ACC112 (cell line): ENCODE measurements around the gene PHF2.

Experiments
- H2AFZ ChIP-seq: fragments of 200-600 bp; sonication (generic); one replicate; pipeline ENCODE4 v1.6.0; 2017; ENCODE audit warnings: antibody characterized with exemption, low read length; ENCODE audit not compliant: unreplicated experiment
- H3K27ac ChIP-seq: fragments of 200-600 bp; sonication (generic); 2 replicates; pipeline ENCODE4 v1.5.1; 2014; ENCODE audit warnings: low read depth, mild to moderate bottlenecking, antibody characterized with exemption, low read length, moderate library complexity
- H3K27me3 ChIP-seq: fragments of 200-600 bp; sonication (generic); 2 replicates; pipeline ENCODE4 v1.6.1; 2014; ENCODE audit warnings: mild to moderate bottlenecking, antibody characterized with exemption, low read length, moderate library complexity, mixed read lengths; ENCODE audit not compliant: insufficient read depth
- H3K36me3 ChIP-seq: fragments of 200-600 bp; sonication (generic); 2 replicates; pipeline ENCODE4 v1.6.1; 2016; ENCODE audit warnings: mild to moderate bottlenecking, antibody characterized with exemption, low read length, moderate library complexity, mixed read lengths; ENCODE audit not compliant: insufficient read depth
- H3K4me1 ChIP-seq: fragments of 200-600 bp; sonication (generic); one replicate; pipeline ENCODE4 v1.6.1; 2016; ENCODE audit warnings: low read length, mixed read lengths; ENCODE audit not compliant: insufficient read depth, unreplicated experiment, control insufficient read depth
- H3K4me3 ChIP-seq: fragments of 200-600 bp; sonication (generic); 2 replicates; pipeline ENCODE4 v1.5.1; 2014; ENCODE audit warnings: mild to moderate bottlenecking, low read depth, low read length
- H3K79me2 ChIP-seq: fragments of 200-600 bp; sonication (generic); one replicate; pipeline ENCODE4 v1.6.0; 2016; ENCODE audit warnings: low read length; ENCODE audit not compliant: control insufficient read depth, unreplicated experiment, insufficient read depth

The PHF2 gene

GRCh38 chr9:93586290-93587057, 10.1 kb downstream of the PHF2 start:
- peaks cover 3% of the 10 kb centered on the region for H3K4me1 ChIP-seq
- H3K27ac ChIP-seq = no peak overlapping the region
- peaks cover 63% of the 10 kb centered on the region for H3K79me2 ChIP-seq
- no peak overlapping the region for H2AFZ ChIP-seq
- no peak overlapping the region for H3K4me3 ChIP-seq
- no peaks in the 10 kb centered on the region for H3K27me3 ChIP-seq
- H3K36me3 ChIP-seq = no peaks in the 10 kb centered on the region

- H3K27ac ChIP-seq = no peak overlapping the region
- no peaks in the 10 kb centered on the region for H3K36me3 ChIP-seq
- H3K4me3 ChIP-seq = no peak overlapping the region
- H3K79me2 ChIP-seq = peaks cover 55% of the 10 kb centered on the region
- peaks cover 3% of the 10 kb centered on the region for H3K4me1 ChIP-seq
- H3K27me3 ChIP-seq = no peaks in the 10 kb centered on the region
- H2AFZ ChIP-seq = no peak overlapping the region
Observed at GRCh38 chr9:93587284-93587650, 10.9 kb downstream of the PHF2 start.

- no peaks in the 10 kb centered on the region for H3K36me3 ChIP-seq
- no peak overlapping the region for H3K27ac ChIP-seq
- H2AFZ ChIP-seq = no peak overlapping the region
- H3K4me3 ChIP-seq = no peak overlapping the region
- peaks cover 55% of the 10 kb centered on the region for H3K79me2 ChIP-seq
- no peaks in the 10 kb centered on the region for H3K27me3 ChIP-seq
- H3K4me1 ChIP-seq = peaks cover 3% of the 10 kb centered on the region
Observed at GRCh38 chr9:93587651-93588347, 11.4 kb downstream of the PHF2 start.

- H3K79me2 ChIP-seq = peaks cover 55% of the 10 kb centered on the region
- H3K27me3 ChIP-seq = no peaks in the 10 kb centered on the region
- no peak overlapping the region for H2AFZ ChIP-seq
- peaks cover 6% of the 10 kb centered on the region for H3K4me1 ChIP-seq
- no peak overlapping the region for H3K27ac ChIP-seq
- H3K36me3 ChIP-seq = no peaks in the 10 kb centered on the region
- no peak overlapping the region for H3K4me3 ChIP-seq
Observed at GRCh38 chr9:93588641-93589609, 12.5 kb downstream of the PHF2 start.

GRCh38 chr9:93589688-93590087, 13.3 kb downstream of the PHF2 start:
- Histone ChIP-seq H3K27me3 (no peaks in the 10 kb centered on the region), H3K4me1 (peaks cover 11% of the 10 kb centered on the region), H3K79me2 (peaks cover 53% of the 10 kb centered on the region), H3K36me3 (no peaks in the 10 kb centered on the region), H3K4me3 (no peak overlapping the region), H2AFZ (no peak overlapping the region), H3K27ac (no peak overlapping the region)

GRCh38 chr9:93590609-93591234, 14.3 kb downstream of the PHF2 start:
- H2AFZ ChIP-seq = no peak overlapping the region
- H3K4me3 ChIP-seq = no peak overlapping the region
- H3K79me2 ChIP-seq = peaks cover 47% of the 10 kb centered on the region
- no peak overlapping the region for H3K27ac ChIP-seq
- no peaks in the 10 kb centered on the region for H3K27me3 ChIP-seq
- peaks cover 11% of the 10 kb centered on the region for H3K4me1 ChIP-seq
- no peaks in the 10 kb centered on the region for H3K36me3 ChIP-seq

GRCh38 chr9:93591301-93592007, 15.1 kb downstream of the PHF2 start:
- peaks cover 11% of the 10 kb centered on the region for H3K4me1 ChIP-seq
- H3K79me2 ChIP-seq = peaks cover 42% of the 10 kb centered on the region
- no peak overlapping the region for H3K27ac ChIP-seq

GRCh38 chr9:93592008-93592642, 15.7 kb downstream of the PHF2 start:
- Histone ChIP-seq H3K4me3 (no peak overlapping the region), H3K36me3 (no peaks in the 10 kb centered on the region), H2AFZ (no peak overlapping the region), H3K27ac (no peak overlapping the region), H3K27me3 (no peaks in the 10 kb centered on the region), H3K4me1 (peaks cover 11% of the 10 kb centered on the region), H3K79me2 (peaks cover 36% of the 10 kb centered on the region)

More at GRCh38 chr9:93591301-93592007, 15.1 kb downstream of the PHF2 start:
- Histone ChIP-seq H3K4me3 (no peak overlapping the region), H3K27me3 (no peaks in the 10 kb centered on the region), H2AFZ (no peak overlapping the region), H3K36me3 (no peaks in the 10 kb centered on the region)

- Histone ChIP-seq H2AFZ (no peak overlapping the region), H3K36me3 (no peaks in the 10 kb centered on the region), H3K79me2 (peaks cover 41% of the 10 kb centered on the region), H3K4me1 (peaks cover 11% of the 10 kb centered on the region), H3K27me3 (no peaks in the 10 kb centered on the region), H3K27ac (no peak overlapping the region), H3K4me3 (no peak overlapping the region)
Observed at GRCh38 chr9:93592643-93593021, 16.2 kb downstream of the PHF2 start.
